Caki2 (cell line): Measurements from ENCODE around the gene FAM98B. TPM values are rescaled to one million over a fixed set of nuclear protein-coding genes. Genes with fewer than 3 reads are reported as not detected.

ENCODE experiments used
- DNase-seq: peaks from one replicate; pipeline ENCODE4 v3.0.0-alpha.2; 2015; ENCODE audit warnings: low read depth
- in situ Hi-C: cut with HindIII; loops from 2 replicates; pipeline ENCODE4 v1.10.0; 2016; ENCODE audit warnings: low sequenced_read_pairs, low pct_unique_long_range_greater_than_20kb, mixed read lengths
- total RNA-seq: library from RNA; depleted of rRNA; stranded (reverse); fragments of >200 nt; shearing (Covaris generic); gene quantifications from 2 replicates; pipeline ENCODE4 v1.2.3, GENCODE V29; 2014; ENCODE audit warnings: low replicate concordance

FAM98B gene
- total RNA-seq, 1 experiment from 2014 or later, result 4.3 TPM

- in situ Hi-C loops, result no loop called here
Observed at GRCh38 chr15:38455092-38455491, 1.2 kb downstream of the FAM98B start.

GRCh38 chr15:38458646-38459045, 4.7 kb downstream of the FAM98B start:
- in situ Hi-C loops, result no loop called here
- DNase-seq, result no peak

More at GRCh38 chr15:38455092-38455491, 1.2 kb downstream of the FAM98B start:
- no peak for DNase-seq

- DNase-seq, result no peak
- in situ Hi-C loops, result no loop called here
Observed at GRCh38 chr15:38459480-38459879, 5.6 kb downstream of the FAM98B start.

DNA sequence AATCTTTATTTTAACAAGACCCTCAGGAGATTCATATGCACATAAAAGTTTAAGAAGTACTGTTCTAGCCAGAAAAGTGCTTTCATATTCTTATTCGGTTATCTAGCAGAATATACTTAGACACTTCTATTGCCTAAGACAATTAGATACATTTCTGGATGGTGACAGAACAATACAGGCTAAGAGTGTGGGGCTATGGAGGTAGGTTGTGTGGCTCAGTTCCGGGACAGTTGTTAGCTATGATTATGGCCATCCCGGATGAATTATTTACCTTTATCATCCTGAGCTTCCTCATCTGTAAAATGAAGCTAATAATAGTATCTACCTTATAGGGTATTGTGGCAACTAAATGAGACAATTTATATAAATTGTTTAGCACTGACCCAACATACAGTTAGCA, 6.6 kb downstream of the FAM98B start:
- DNase-seq, result no peak
- in situ Hi-C loops, result no loop called here

GRCh38 chr15:38461066-38461833, 7.3 kb downstream of the FAM98B start:
- in situ Hi-C loops, result no loop called here
- no peak for DNase-seq

DNA sequence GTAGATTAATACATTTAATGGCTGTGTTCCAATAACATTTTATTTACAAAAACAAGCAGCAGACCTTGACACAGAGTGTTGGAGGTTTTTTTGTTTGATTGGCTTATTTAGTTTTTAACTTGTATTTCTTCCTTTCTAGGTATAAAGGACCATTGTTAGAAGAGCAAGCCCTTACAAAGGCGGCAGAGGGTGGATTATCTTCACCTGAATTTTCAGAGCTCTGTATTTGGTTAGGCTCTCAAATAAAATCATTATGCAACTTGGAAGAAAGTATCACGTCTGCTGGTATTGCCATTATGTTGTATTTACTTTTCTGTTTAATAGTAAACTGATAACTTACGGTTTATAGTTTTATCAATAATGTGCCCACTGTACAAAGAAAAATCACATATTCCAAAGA, 10.0 kb downstream of the FAM98B start:
- in situ Hi-C loops, result no loop called here
- no peak for DNase-seq

GRCh38 chr15:38464675-38465074, 10.7 kb downstream of the FAM98B start:
- in situ Hi-C loops, result no loop called here
- DNase-seq, result no peak

- in situ Hi-C loops, result no loop called here
Observed at GRCh38 chr15:38470816-38471215, 16.9 kb downstream of the FAM98B start.

DNA sequence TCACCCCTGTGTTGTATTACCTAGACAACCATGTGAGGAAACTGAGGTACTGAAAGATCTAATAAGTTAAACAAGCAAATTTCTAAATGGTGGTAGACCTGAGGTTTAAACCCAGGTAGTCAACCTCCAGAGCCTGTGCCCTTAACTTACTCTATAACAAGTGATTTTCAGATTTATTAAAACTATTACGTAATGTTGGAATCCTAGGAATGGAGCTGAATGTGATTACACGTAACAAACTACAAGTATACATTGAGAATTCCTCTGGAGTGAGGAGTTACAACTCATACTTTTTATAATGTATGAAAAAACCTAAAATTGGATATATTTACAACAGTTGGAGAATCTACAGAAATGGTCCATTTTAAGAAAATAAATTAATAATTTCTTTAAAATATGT, 18.0 kb downstream of the FAM98B start:
- in situ Hi-C loops, result no loop called here
- DNase-seq, result no peak

More at GRCh38 chr15:38470816-38471215, 16.9 kb downstream of the FAM98B start:
- no peak for DNase-seq

- peak; percentile 56 for DNase-seq
- in situ Hi-C loops, result no loop called here
Observed at GRCh38 chr15:38474155-38474757, 20.3 kb downstream of the FAM98B start.

- DNase-seq, result no peak
- in situ Hi-C loops, result no loop called here
Observed at GRCh38 chr15:38475361-38475760, 21.4 kb downstream of the FAM98B start.

DNA sequence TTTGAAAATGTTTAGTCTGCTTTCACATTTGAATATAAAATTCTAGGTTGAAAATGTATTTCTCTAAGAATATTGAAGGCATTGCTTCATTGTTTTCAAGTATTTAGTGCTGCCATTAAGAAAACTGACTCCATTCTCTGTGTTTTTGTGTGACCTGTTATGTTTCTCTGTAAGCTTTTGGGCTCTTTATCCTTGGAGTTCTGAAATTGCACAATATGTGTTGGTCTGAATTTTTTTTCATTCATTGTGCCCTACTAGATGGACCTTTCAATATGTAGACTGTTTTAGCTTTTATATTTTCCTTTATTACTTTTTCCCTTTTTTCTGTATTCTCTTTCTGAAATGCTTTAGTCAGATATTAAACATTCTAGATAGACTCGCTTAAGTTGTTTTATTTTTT, 22.2 kb downstream of the FAM98B start:
- in situ Hi-C loops, result no loop called here
- DNase-seq, result no peak

- DNase-seq, result no peak
- in situ Hi-C loops, result no loop called here
Observed at GRCh38 chr15:38477637-38478036, 23.7 kb downstream of the FAM98B start.

GRCh38 chr15:38479266-38479665, 25.3 kb downstream of the FAM98B start:
- in situ Hi-C loops, result no loop called here

GRCh38 chr15:38479756-38480155, 25.8 kb downstream of the FAM98B start:
- in situ Hi-C loops, result no loop called here
- DNase-seq, result no peak

More at GRCh38 chr15:38479266-38479665, 25.3 kb downstream of the FAM98B start:
- no peak for DNase-seq

DNA sequence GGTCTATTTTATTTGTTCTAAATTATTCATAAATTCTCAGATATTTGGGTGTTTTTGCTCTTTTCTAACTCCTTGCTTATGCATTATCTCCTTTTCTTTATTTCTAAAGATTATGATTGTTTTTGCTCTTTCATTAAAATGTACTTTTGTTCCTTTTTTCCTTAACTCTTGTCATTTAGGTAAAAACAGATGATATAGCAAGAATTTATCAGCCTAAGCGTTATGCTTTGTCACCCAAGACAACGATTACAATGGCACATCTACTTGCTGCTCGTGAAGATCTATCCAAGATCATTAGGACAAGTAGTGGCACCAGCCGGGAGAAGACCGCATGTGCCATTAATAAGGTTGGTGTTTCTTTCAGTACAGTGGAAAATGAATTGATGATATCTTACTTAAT, 27.2 kb downstream of the FAM98B start:
- in situ Hi-C loops, result no loop called here
- no peak for DNase-seq

DNA sequence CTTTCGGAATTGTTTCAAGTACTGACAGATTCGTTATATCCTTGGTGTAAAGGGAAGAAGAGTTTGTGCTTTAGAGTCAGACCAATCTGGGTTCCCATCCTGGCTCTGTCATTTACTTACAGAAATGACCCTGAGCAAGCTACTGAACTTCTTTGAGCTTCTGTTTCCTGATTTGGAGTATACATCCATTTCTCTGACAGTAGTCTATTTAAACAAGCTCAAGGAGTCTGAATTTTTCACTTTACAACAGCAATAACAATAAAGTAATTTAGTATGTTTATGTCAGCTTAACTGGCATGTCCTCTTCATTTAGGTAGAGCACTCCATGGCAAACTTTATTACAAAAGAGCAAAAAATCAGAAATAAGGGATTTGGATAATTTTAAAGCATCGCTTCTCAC, 27.8 kb downstream of the FAM98B start:
- in situ Hi-C loops, result no loop called here

DNA sequence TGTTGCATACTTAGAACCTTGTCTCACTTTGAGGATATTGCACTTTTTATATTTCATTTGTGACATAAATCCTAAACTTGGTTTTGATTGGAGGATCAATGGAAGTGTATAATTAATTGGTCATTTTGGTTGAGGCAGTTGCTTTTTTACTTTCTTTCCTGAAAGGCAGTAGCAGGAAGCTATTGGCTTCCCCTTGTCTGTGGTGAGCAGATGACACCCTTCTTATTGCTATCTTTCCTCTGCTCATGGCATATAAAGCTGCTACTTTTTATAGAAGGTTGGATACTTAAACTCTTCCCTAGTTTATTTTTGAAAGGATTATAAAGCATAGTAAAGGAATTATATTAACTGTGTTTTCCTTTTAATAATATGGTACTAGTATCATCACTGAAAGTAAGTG, 28.6 kb downstream of the FAM98B start:
- in situ Hi-C loops, result no loop called here
- no peak for DNase-seq

More for the DNA sequence above, 27.8 kb downstream of the FAM98B start:
- DNase-seq, result no peak

- in situ Hi-C loops, result no loop called here
- no peak for DNase-seq
Observed at GRCh38 chr15:38486936-38487335, 33.0 kb downstream of the FAM98B start.

DNA sequence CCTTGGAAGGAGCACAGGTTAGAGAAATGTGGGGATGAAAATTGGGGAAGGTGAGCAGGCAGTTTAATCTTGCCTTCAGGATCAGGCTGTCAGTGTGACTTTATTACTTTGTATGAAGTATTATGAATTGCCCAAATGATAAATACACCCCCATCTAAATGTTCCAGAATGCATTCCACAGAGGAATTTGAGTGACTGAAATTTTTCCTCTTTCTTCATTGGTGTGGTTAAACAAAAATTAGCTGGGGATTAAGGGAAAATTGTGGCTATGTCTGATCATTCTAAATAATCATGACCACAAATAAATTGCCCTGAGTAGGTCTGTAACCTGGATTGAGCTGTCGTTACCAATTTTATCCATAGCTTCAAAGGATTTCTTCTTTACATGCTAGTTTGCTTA, 33.5 kb downstream of the FAM98B start:
- in situ Hi-C loops, result no loop called here
- no peak for DNase-seq
